ENCODE data around the gene KIF2C. TPM values are rescaled to one million over a fixed set of nuclear protein-coding genes. Genes with fewer than 3 reads are reported as not detected.

KIF2C gene
- total and polyA plus RNA-seq, 9 of the 15 experiments (the other 6 are each of a cell fraction or from before 2014, with no cell fraction given) = 84.9 to 226 (median 169) TPM

- TF ChIP-seq CHD4 (IDR thresholded peaks at IDR 0.05; ENCODE audit: insufficient read depth, insufficient replicate concordance, low read depth, low read length, poor library complexity, severe bottlenecking) (peak; percentile 45), CC2D1A (IDR thresholded peaks at IDR 0.05) (0 out of 2 replicates have a peak, but pooled peaks have one; percentile 5), E2F8 (IDR thresholded peaks at IDR 0.05; ENCODE audit: low read depth, partially characterized antibody) (no peak), HDGF (IDR thresholded peaks at IDR 0.05) (peak; percentile 76; the same call in 1 of the 2 replicates), NFXL1 (CRISPR knock-in tag; IDR thresholded peaks at IDR 0.05) (peak; percentile 83; the same call in 1 of the 2 replicates), ZNF253 (CRISPR knock-in tag; conservative IDR thresholded peaks at IDR 0.05) (no peak; the same call in 1 of the 2 replicates), NR3C1 (CRISPR knock-in tag; IDR thresholded peaks at IDR 0.05) (no peak), BRF1 (IDR thresholded peaks at IDR 0.05; ENCODE audit: borderline replicate concordance, extremely low read depth, insufficient read length) (no peak), E2F1 (CRISPR knock-in tag; IDR thresholded peaks at IDR 0.05) (no peak), CREB3 (tag; conservative IDR thresholded peaks at IDR 0.05; ENCODE audit: low read depth) (peak; percentile 80), JUNB (CRISPR knock-in tag; conservative IDR thresholded peaks at IDR 0.05) (0 out of 2 replicates have a peak, but pooled peaks have one; percentile 13), SMAD3 (CRISPR knock-in tag; conservative IDR thresholded peaks at IDR 0.05) (0 out of 2 replicates have a peak, but pooled peaks have one; percentile 25), HES1 (IDR thresholded peaks at IDR 0.05; ENCODE audit: low read depth) (0 out of 2 replicates have a peak, but pooled peaks have one; percentile 3), ZNF24 (IDR thresholded peaks at IDR 0.05) (no peak), RAD21 (CRISPR knock-in tag; conservative IDR thresholded peaks at IDR 0.05 in 1 of 2, IDR thresholded peaks at IDR 0.05 in 1 of 2) (no peak; a peak in 1 of 4 replicates), NFRKB (IDR thresholded peaks at IDR 0.05; ENCODE audit: low read depth) (peak; percentile 95), HMGN3 (IDR thresholded peaks at IDR 0.05; ENCODE audit: borderline replicate concordance, extremely low read depth, insufficient read length, low read depth, low read length) (peak; percentile 48), FOXJ3 (CRISPR knock-in tag; IDR thresholded peaks at IDR 0.05) (no peak), NKRF (IDR thresholded peaks at IDR 0.05; ENCODE audit: borderline replicate concordance) (peak; percentile 53; the same call in 1 of the 2 replicates)
Observed at GRCh38 chr1:44808063-44808937, 68.7 kb downstream of the KIF2C start, which contains the start of gene BTBD19 (continued).

Measured in K562 (cell line).